ENCODE data around the gene CHMP1A. TPM values are rescaled to one million over a fixed set of nuclear protein-coding genes. Genes with fewer than 3 reads are reported as not detected.

CHMP1A gene
- total and polyA plus RNA-seq, 2 experiments from 2014 or later, result 42.3 to 81.9 TPM

GRCh38 chr16:89615596-89616090 lies 41.9 kb downstream of the CHMP1A start:
- ATAC-seq, result peak; percentile 82
- peaks cover 3% of the 10 kb centered on the region; the same call in 2 of the 3 replicates for H3K9me3 Mint-ChIP-seq
- no peak overlapping the region for H2AFZ ChIP-seq
- H3K4me3 ChIP-seq, result no peak overlapping the region
- H3K36me3 ChIP-seq (ENCODE audit: insufficient read depth), result no peaks in the 10 kb centered on the region
- no peak overlapping the region for H3K27ac Mint-ChIP-seq
- no peaks in the 10 kb centered on the region for H3F3A ChIP-seq (replicated peaks; ENCODE audit: low read depth)
- no peaks in the 10 kb centered on the region for H3K79me2 ChIP-seq (replicated peaks; ENCODE audit: insufficient read depth)
- H3K27ac ChIP-seq (ENCODE audit: low read depth), result no peak overlapping the region
- TF ChIP-seq EZH2 (IDR thresholded peaks at IDR 0.05; ENCODE audit: low read depth, unreplicated experiment), result no peak
- peak; percentile 71 to 77 for TF ChIP-seq CTCF (conservative IDR thresholded peaks at IDR 0.05; ENCODE audit: low read depth in 2 of 2)
- no peak for TF ChIP-seq ETS1 (IDR thresholded peaks at IDR 0.05)
- H3K36me3 Mint-ChIP-seq (ENCODE audit: low read depth), result no peaks in the 10 kb centered on the region; the same call in 2 of the 3 replicates
- H3K9me2 ChIP-seq (ENCODE audit: insufficient read depth), result no peaks in the 10 kb centered on the region
- no peaks in the 10 kb centered on the region for H3K27me3 ChIP-seq (ENCODE audit: insufficient read depth)
- no peaks in the 10 kb centered on the region for H4K20me1 ChIP-seq (replicated peaks; ENCODE audit: insufficient read depth)
- no peak overlapping the region for H3K4me2 ChIP-seq
- H3K4me1 Mint-ChIP-seq, result peaks cover 15% of the 10 kb centered on the region
- no peak overlapping the region for H3K4me3 Mint-ChIP-seq
- H3K27me3 Mint-ChIP-seq (ENCODE audit: insufficient read depth, low read depth, poor library complexity), result peaks cover 12% of the 10 kb centered on the region
- H3K4me1 ChIP-seq (ENCODE audit: insufficient read depth), result no peaks in the 10 kb centered on the region; the same call in 1 of the 2 replicates
- DNase-seq (ENCODE audit: low spot score), result peak; percentile 68

GRCh38 chr16:89615176-89615575 lies 42.3 kb downstream of the CHMP1A start:
- ATAC-seq (no peak), DNase-seq (ENCODE audit: low spot score) (no peak)
- Histone ChIP-seq H3K27ac (ENCODE audit: low read depth) (no peak overlapping the region), H3K4me2 (no peak overlapping the region), H3K27me3 (ENCODE audit: insufficient read depth) (no peaks in the 10 kb centered on the region), H3F3A (replicated peaks; ENCODE audit: low read depth) (no peaks in the 10 kb centered on the region), H3K4me3 (no peak overlapping the region), H3K9me2 (ENCODE audit: insufficient read depth) (no peaks in the 10 kb centered on the region), H3K36me3 (ENCODE audit: insufficient read depth) (no peaks in the 10 kb centered on the region), H4K20me1 (replicated peaks; ENCODE audit: insufficient read depth) (no peaks in the 10 kb centered on the region), H3K79me2 (replicated peaks; ENCODE audit: insufficient read depth) (no peaks in the 10 kb centered on the region), H2AFZ (no peak overlapping the region), H3K4me1 (ENCODE audit: insufficient read depth) (no peaks in the 10 kb centered on the region; the same call in 1 of the 2 replicates)
- Mint-ChIP-seq H3K27ac (no peak overlapping the region), H3K36me3 (ENCODE audit: low read depth) (no peaks in the 10 kb centered on the region; the same call in 2 of the 3 replicates), H3K4me3 (no peak overlapping the region), H3K27me3 (ENCODE audit: insufficient read depth, low read depth, poor library complexity) (peaks cover 9% of the 10 kb centered on the region), H3K4me1 (peaks cover 15% of the 10 kb centered on the region), H3K9me3 (peaks cover 3% of the 10 kb centered on the region; the same call in 2 of the 3 replicates)
- TF ChIP-seq CTCF (conservative IDR thresholded peaks at IDR 0.05; ENCODE audit: low read depth in 2 of 2) (no peak), NANOG (IDR thresholded peaks at IDR 0.05; ENCODE audit: borderline replicate concordance) (no peak), ZNF462 (CRISPR knock-in tag; IDR thresholded peaks at IDR 0.05) (no peak), STAT1 (IDR thresholded peaks at IDR 0.05; ENCODE audit: unreplicated experiment) (no peak), CREB1 (CRISPR knock-in tag; IDR thresholded peaks at IDR 0.05; ENCODE audit: low read depth) (no peak), ZNF114 (CRISPR knock-in tag; IDR thresholded peaks at IDR 0.05) (no peak), POLR2AphosphoS5 (IDR thresholded peaks at IDR 0.05; ENCODE audit: low read depth) (no peak)

Measured in GM23338 (cell line).